Activated T-helper 1 cell treated with anti-CD3 and anti-CD28 coated beads, Interleukin-2, amount 50 U/mL, for 16 hours (primary cell): ENCODE measurements around the gene CLGN.

ENCODE experiments used
- DNase-seq, 2 donors: peaks; one replicate each; pipeline ENCODE4 v3.0.0-alpha.2; 2020; ENCODE audit warnings: low read depth in 1 of 2, low spot score in 1 of 2

CLGN gene

GRCh38 chr4:140388015-140388414, 39.4 kb downstream of the CLGN start:
- no peak for DNase-seq

- DNase-seq, result no peak
Measured at GRCh38 chr4:140382732-140383131, 44.7 kb downstream of the CLGN start.

- no peak for DNase-seq
Measured at GRCh38 chr4:140374130-140374477, 53.3 kb downstream of the CLGN start.

GRCh38 chr4:140373328-140374129, 53.9 kb downstream of the CLGN start, which contains the start of gene SCOC:
Gene SCOC (plus strand): TSS chr4:140373646. CDS start chr4:140379171, 5,525 bp downstream.
- peak; percentile 90 to 94 for DNase-seq

DNA sequence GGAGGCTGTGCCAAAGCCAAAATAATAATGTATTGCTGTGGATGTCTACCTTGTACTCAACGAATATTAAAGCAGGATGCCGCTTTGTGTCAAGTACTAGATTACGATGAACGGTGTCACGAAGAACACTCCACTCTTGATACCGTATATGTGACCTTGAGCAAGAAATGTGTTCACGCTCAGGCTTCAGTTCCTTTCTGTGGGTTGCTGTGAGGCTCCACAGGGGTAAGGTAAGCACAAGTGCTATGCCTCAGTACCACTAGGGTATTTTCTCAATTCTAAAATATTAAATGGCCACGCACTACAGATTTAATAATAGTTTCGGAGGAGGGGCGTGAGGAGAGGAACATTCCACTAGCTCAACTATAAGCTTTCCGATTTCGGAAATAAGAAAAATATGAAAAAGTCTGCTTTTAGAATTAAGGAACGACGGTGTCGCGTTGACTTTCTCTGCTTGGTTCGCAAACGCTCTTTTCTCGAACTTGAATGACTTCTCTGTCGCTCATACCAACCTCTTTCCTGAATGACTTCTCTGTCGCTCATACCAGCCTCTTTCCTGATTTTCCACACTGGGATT, 54.6 kb downstream of the CLGN start:
- no peak for DNase-seq

GRCh38 chr4:140368686-140369085, 58.8 kb downstream of the CLGN start:
- no peak for DNase-seq

DNA sequence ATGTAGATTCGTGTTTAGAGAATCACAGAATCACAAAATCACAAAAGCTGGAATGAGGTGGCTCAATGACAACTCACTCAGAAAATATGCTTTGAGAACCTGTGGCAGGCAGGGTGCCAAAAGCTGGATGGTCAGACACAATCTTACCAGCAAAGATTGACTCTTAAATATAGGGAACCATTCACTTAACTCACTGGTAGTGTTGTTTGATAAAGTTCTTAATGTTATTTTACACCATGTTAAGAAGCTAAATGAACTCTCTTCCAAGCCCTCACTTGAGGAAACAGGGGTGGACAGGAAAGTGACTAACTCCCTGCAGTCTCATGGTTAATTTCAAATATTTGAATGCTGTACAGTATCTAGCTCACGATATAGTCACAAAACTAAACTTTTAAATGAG, 59.7 kb downstream of the CLGN start:
- DNase-seq, result no peak

- DNase-seq, result no peak
Measured at GRCh38 chr4:140363558-140363957, 63.9 kb downstream of the CLGN start.

DNA sequence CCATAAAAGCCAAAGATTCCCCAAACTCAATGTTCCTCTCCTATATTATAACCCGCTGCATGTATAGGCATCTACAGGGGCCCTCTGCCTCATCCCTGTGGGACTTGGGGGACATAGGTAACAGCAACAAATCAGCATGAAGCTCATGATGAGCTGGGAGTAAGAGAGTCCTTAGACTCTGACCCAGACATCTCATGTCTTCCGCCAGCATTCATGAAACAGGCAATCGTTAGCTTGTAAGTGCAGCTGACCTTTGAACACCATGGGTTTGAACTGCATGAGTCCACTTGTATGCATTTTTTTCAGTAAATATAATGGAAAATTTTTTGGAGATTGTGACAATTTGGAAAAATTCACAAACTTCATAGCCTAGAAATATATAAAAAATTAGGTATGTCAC, 64.4 kb downstream of the CLGN start:
- no peak for DNase-seq

GRCh38 chr4:140361099-140361498, 66.3 kb downstream of the CLGN start:
- no peak for DNase-seq

DNA sequence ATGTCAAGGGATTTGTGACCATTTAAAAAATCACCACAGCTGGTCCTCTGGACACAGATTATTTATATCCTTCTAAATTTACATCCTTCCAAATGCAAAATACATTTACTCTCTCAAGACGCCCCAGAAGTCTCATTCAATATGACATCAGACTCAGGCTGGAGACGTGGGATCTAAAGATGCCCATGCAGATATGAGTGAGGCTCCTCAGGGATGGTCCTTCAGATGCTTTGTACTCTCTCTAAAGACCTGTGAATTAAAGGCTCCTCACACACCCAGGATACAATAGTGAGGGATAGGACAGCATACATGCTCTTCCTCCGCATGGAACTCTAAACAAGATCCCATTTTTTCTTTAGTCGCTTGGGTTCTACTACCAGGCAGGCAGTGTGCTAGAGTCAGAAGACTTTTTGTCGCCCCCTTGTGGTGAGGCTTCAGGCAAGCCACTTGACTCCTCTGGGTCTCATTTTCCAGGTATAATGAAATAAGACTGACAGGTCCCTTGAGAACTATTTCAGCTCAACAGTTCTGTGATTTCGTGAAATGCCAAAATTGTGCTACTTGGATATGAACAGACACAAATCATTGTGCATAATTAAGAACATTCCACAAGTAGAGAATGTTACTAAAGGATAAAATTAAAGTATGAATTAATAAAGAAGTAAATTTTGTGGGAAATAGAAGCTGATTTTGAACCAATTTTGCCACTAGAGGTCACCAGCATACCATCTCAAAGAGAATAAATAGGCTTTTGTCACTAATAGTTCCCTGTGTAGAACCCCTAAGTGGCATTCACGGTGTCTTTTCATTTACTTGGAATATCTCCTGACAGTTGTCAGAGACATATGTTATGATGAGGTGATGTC, 67.7 kb downstream of the CLGN start:
- DNase-seq, result peak; percentile 49 to 57

GRCh38 chr4:140358281-140358680, 69.2 kb downstream of the CLGN start:
- DNase-seq, result no peak

GRCh38 chr4:140357868-140358267, 69.6 kb downstream of the CLGN start:
- no peak for DNase-seq

GRCh38 chr4:140355288-140355687, 72.2 kb downstream of the CLGN start:
- DNase-seq, result no peak

GRCh38 chr4:140353786-140354185, 73.7 kb downstream of the CLGN start:
- DNase-seq, result no peak

GRCh38 chr4:140351093-140352075, 76.1 kb downstream of the CLGN start:
- no peak for DNase-seq

GRCh38 chr4:140349816-140350215, 77.6 kb downstream of the CLGN start:
- no peak for DNase-seq

DNA sequence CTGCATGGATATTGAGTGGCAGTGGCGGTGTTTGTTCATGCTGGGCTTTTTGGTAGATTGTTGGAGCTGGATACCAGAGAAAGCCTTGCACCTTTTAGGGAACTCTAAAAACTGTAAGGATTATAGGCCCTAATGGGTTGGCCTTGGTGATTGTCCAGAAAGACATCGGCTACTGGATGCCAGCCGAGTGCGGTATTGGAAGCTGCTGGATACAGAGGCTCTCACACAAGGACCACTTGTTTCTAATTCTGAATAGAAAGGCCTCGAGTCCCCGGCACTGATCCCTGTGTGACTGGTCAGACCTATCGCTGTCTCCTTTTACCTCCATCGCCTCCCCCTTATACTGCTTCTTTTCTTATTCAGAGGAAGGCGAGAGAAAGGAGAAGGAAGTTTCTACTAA, 81.3 kb downstream of the CLGN start:
- no peak for DNase-seq

DNA sequence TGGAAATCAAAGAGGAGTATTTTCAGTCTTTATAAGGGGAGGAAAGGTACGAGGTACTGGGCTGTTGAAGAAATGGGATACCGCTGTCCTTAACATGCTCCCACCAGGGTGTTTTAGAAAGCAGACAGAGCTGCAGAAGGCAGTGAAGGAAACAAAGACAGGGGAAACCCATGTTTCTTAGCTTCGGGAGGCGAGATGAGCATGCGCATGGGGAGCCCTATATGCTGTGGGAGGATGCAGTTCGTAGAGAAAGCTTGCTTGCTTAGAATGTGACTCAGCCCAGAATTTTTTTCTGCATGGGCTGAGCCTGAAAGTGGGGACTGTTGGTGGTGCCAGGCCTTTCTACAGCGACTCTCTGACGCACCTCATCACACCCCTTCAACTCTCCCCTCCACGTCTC, 82.8 kb downstream of the CLGN start:
- DNase-seq, result no peak

- no peak for DNase-seq
Measured at GRCh38 chr4:140344101-140344500, 83.3 kb downstream of the CLGN start.

DNA sequence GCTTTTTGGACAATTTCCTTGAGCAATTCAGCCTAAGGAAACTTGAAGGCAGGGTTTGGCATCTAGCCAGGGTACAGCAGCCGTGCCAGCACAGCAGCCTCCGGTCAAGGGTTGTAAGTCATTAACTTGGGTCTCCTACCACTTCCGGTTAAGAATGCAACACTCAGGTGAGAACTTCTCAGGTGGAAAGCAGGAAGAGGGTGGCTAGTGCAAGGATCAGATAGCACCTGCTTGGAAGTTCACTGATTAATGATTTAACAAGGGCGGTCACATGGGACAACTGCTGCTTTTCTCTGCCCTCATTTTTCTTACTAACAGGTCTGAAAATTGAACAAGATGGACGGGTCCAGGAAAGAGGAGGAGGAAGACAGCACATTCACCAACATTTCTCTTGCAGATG, 84.1 kb downstream of the CLGN start:
- DNase-seq, result no peak
